CD14-positive monocyte (primary cell): ENCODE measurements around the gene CAMTA1. TPM values are rescaled to one million over a fixed set of nuclear protein-coding genes. Genes with fewer than 3 reads are reported as not detected.

Experiments
- DNase-seq, 3 donors: peaks; one replicate each; pipeline ENCODE4 v3.0.0-alpha.2; 2011 to 2022
- H2AFZ ChIP-seq: 2 replicates; pipeline ENCODE4 v1.6.0; 2012; ENCODE audit warnings: mild to moderate bottlenecking, low read depth, low read length, inconsistent platforms; ENCODE audit not compliant: insufficient read depth, poor library complexity, severe bottlenecking
- H3K27ac ChIP-seq, 2 donors: 1 replicate in 1 of 2; 2 replicates in 1 of 2; pipeline ENCODE4 v1.5.1; 2012 to 2013; ENCODE audit warnings: low read length in 2 of 2, control low read depth in 1 of 2, inconsistent platforms in 1 of 2, low read depth in 1 of 2, mild to moderate bottlenecking in 1 of 2
- H3K27me3 ChIP-seq, 2 donors: one replicate each; pipeline versions ENCODE4 v1.6.0 to v1.6.1; 2011 to 2013; ENCODE audit warnings: low read length in 2 of 2; ENCODE audit not compliant: control insufficient read depth in 2 of 2, insufficient read depth in 2 of 2
- H3K36me3 ChIP-seq, 2 donors: replicated peaks in 1 of 2; 1 replicate in 1 of 2; 2 replicates in 1 of 2; pipeline versions ENCODE4 v1.5.1 to v1.6.1; 2012 to 2013; ENCODE audit warnings: low read length in 2 of 2, control low read depth in 1 of 2, inconsistent platforms in 1 of 2, mild to moderate bottlenecking in 1 of 2; ENCODE audit not compliant: insufficient read depth in 2 of 2, control insufficient read depth in 1 of 2
- H3K4me1 ChIP-seq, 2 donors: 1 replicate in 1 of 2; 2 replicates in 1 of 2; pipeline versions ENCODE4 v1.5.1 to v1.6.1; 2012 to 2013; ENCODE audit warnings: low read length in 2 of 2, control low read depth in 1 of 2, inconsistent platforms in 1 of 2, mild to moderate bottlenecking in 1 of 2, moderate library complexity in 1 of 2; ENCODE audit not compliant: insufficient read depth in 2 of 2, control insufficient read depth in 1 of 2
- H3K4me2 ChIP-seq: replicated peaks from 2 replicates; pipeline ENCODE3; 2012; ENCODE audit warnings: low read length, moderate library complexity, mild to moderate bottlenecking; ENCODE audit not compliant: poor library complexity, severe bottlenecking; ENCODE audit errors: extremely low read depth
- H3K4me3 ChIP-seq, 3 experiments: fragments of 200-600 bp in 1 of 3; sonication (generic) in 1 of 3; replicated peaks in 1 of 3; 1 replicate in 2 of 3; 2 replicates in 1 of 3; pipeline ENCODE4 v1.5.1; 2011 to 2013; ENCODE audit warnings: low read length in 3 of 3, mild to moderate bottlenecking in 3 of 3, control low read depth in 2 of 3, low read depth in 2 of 3, inconsistent platforms in 1 of 3, moderate library complexity in 1 of 3
- H3K79me2 ChIP-seq: 2 replicates; pipeline ENCODE4 v1.6.0; 2012; ENCODE audit warnings: mild to moderate bottlenecking, control low read depth, inconsistent platforms, low read length, moderate library complexity; ENCODE audit not compliant: insufficient read depth
- H3K9ac ChIP-seq: 2 replicates; pipeline ENCODE4 v1.6.0; 2017; ENCODE audit warnings: low read length, mild to moderate bottlenecking; ENCODE audit not compliant: insufficient read depth, poor library complexity, severe bottlenecking
- H3K9me3 ChIP-seq, 2 donors: replicated peaks in 1 of 2; 1 replicate in 1 of 2; 2 replicates in 1 of 2; pipeline versions ENCODE4 v1.5.1 to v1.6.1; 2012 to 2013; ENCODE audit warnings: low read length in 2 of 2, control low read depth in 1 of 2; ENCODE audit not compliant: control insufficient read depth in 1 of 2, insufficient read depth in 1 of 2
- H4K20me1 ChIP-seq: 2 replicates; pipeline ENCODE4 v1.6.0; 2012; ENCODE audit warnings: mild to moderate bottlenecking, low read length, control low read depth, moderate library complexity; ENCODE audit not compliant: insufficient read depth
- H3K27ac Mint-ChIP-seq, 7 donors: one replicate each; pipeline ENCODE4 v1.8.0; 2020; ENCODE audit warnings: mild to moderate bottlenecking in 7 of 7, mixed read lengths in 7 of 7, moderate library complexity in 6 of 7, inconsistent platforms in 2 of 7
- H3K27me3 Mint-ChIP-seq, 3 donors: one replicate each; pipeline ENCODE4 v1.8.0; 2021 to 2022; ENCODE audit warnings: low read depth in 3 of 3, mild to moderate bottlenecking in 3 of 3, mixed read lengths in 3 of 3, moderate library complexity in 3 of 3, inconsistent platforms in 1 of 3
- H3K36me3 Mint-ChIP-seq, 2 donors: one replicate each; pipeline ENCODE4 v1.8.0; 2020; ENCODE audit warnings: mixed read lengths in 2 of 2, inconsistent platforms in 1 of 2, mild to moderate bottlenecking in 1 of 2
- H3K4me1 Mint-ChIP-seq: one replicate; pipeline ENCODE4 v1.8.0; 2020; ENCODE audit warnings: mild to moderate bottlenecking, mixed read lengths
- H3K4me3 Mint-ChIP-seq, 2 donors: one replicate each; pipeline ENCODE4 v1.8.0; 2020; ENCODE audit warnings: mild to moderate bottlenecking in 2 of 2, mixed read lengths in 2 of 2, moderate library complexity in 1 of 2
- H3K9me3 Mint-ChIP-seq, 7 donors: one replicate each; pipeline ENCODE4 v1.8.0; 2020 to 2022; ENCODE audit warnings: mixed read lengths in 7 of 7, mild to moderate bottlenecking in 6 of 7, moderate library complexity in 6 of 7, inconsistent platforms in 2 of 7
- CTCF ChIP-seq: fragments of 200-600 bp; IDR thresholded peaks from one replicate; pipeline ENCODE4 v1.8.0; 2022; ENCODE audit warnings: antibody characterized with exemption, mild to moderate bottlenecking
- whole genome bisulfite sequencing: methylation state at CpG from one replicate; pipeline ENCODE4 v1.1.5; 2013; ENCODE audit warnings: missing lambda C conversion rate; ENCODE audit not compliant: insufficient coverage; 5-methylcytosine and 5-hydroxymethylcytosine counted together
- intact Hi-C, 2 donors: fragments of 100-400 bp; cut with micrococcal nuclease; formaldehyde crosslinking; loops; one replicate each; pipeline versions ENCODE4 v1.15.0 to v1.15.1; 2023
- polyA plus RNA-seq, 3 donors: library from polyadenylated mRNA; depleted of rRNA in 1 of 3; unstranded in 2 of 3; stranded (reverse) in 1 of 3; fragments of 300-500 nt in 2 of 3; fragments of >200 nt in 1 of 3; fragmentation: Illumina TruSeq in 2 of 3; gene quantifications; 1 replicate in 2 of 3; 2 replicates in 1 of 3; pipeline ENCODE4 v1.2.3, GENCODE V29; 2012 to 2021

CAMTA1 gene
- polyA plus RNA-seq, 3 donors = 52.0 to 89.6 (median 78.3) TPM

DNA sequence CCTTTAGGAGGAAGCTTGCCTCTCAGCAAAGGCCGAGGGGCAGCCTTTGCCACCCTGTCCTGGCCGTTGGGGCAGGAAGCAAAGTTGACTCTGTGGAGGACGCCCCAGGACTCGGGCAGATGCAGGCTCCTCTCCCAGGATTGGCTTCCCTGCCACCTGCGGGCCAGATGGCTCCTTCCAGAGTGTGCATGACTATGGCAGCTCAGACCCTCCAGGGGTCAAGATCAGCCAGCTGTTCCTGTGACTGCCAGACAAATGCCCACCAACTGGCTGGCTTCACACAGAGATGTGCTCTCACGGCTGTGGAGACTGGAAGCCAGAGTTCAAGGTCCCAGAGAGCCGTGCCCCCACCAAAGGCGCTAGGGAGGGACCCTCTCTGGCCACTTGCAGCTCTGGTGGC lies 898.9 kb downstream of the CAMTA1 start:
- DNase-seq = no peak
- no peaks in the 10 kb centered on the region for H3K36me3 ChIP-seq
- Mint-ChIP-seq H3K4me3 (no peak overlapping the region), H3K27me3 (peaks cover 16 to 26% (median 25%) of the 10 kb centered on the region in 3 donors), H3K4me1 (peaks cover 2% of the 10 kb centered on the region), H3K9me3 (peaks cover 0 to 2% (median 0%) of the 10 kb centered on the region in 7 donors), H3K36me3 (no peaks in the 10 kb centered on the region), H3K27ac (no peak overlapping the region)
- no peaks in the 10 kb centered on the region for H3K79me2 ChIP-seq
- H4K20me1 ChIP-seq = no peaks in the 10 kb centered on the region
- H3K27ac ChIP-seq = no peak overlapping the region
- peaks cover 10 to 16% of the 10 kb centered on the region in 2 donors for H3K4me1 ChIP-seq
- H3K4me2 ChIP-seq = no peak overlapping the region
- H2AFZ ChIP-seq = no peak overlapping the region
- H3K27me3 ChIP-seq = peaks cover 0 to 15% of the 10 kb centered on the region in 2 donors
- H3K9me3 ChIP-seq = no peaks in the 10 kb centered on the region
- H3K9ac ChIP-seq = no peak overlapping the region
- H3K4me3 ChIP-seq = no peak overlapping the region
- intact Hi-C loops = no loop called here
- 87% methylated on average over 8 of the region's 8 CpGs for WGBS
- no peak for TF ChIP-seq CTCF

DNA sequence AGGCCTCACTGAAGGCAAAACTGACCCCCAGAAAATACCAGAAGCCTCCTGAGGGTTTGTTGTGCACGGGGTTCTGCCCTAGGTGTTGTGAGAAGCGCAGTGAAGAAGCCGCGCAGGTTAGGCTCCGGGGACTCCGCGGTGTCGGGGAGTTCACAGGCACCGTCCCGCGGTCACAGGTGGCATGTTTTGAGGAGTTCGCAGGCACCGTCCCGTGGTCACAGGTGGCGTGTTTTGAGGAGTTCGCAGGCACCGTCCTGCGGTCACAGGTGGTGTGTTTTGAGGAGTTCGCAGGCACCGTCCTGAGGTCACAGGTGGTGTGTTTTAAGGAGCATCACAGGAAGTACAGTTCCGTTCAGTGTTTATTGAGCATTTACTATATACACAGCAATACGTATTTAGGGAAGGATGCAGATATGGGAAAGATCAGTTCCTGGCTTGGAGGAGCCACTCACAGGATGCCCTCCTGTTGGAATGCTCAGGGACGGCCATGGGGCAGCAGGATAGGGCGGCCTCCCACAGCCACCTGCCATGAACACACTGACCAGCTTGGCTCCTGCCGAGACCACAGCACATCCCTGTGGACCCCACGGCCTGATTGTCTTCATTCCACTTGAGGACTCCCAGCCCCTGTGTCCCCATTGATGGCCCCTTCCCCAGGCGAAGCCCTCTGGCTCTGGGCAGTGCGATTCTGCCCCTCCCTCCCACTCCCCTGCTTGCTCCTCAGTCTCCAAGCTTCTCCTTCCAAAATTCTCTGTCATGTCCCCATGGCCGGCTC lies 899.8 kb downstream of the CAMTA1 start:
- 94% methylated on average over 23 of the region's 29 CpGs for WGBS
- H3K27me3 Mint-ChIP-seq = peaks cover 16 to 22% (median 20%) of the 10 kb centered on the region in 3 donors

More for the DNA sequence above, 899.8 kb downstream of the CAMTA1 start:
- H3K36me3 Mint-ChIP-seq = no peaks in the 10 kb centered on the region
- Histone ChIP-seq H3K4me3 (no peak overlapping the region), H3K27ac (no peak overlapping the region), H3K4me2 (no peak overlapping the region), H3K27me3 (peaks cover 0 to 9% of the 10 kb centered on the region in 2 donors), H3K79me2 (no peaks in the 10 kb centered on the region), H3K9ac (no peak overlapping the region), H3K4me1 (peaks cover 4 to 11% of the 10 kb centered on the region in 2 donors), H2AFZ (no peak overlapping the region), H3K36me3 (no peaks in the 10 kb centered on the region), H4K20me1 (no peaks in the 10 kb centered on the region), H3K9me3 (no peaks in the 10 kb centered on the region)
- no peak for DNase-seq
- no peak for TF ChIP-seq CTCF
- H3K9me3 Mint-ChIP-seq = no peaks in the 10 kb centered on the region
- H3K27ac Mint-ChIP-seq = no peak overlapping the region
- intact Hi-C loops = no loop called here
- no peak overlapping the region for H3K4me3 Mint-ChIP-seq
- H3K4me1 Mint-ChIP-seq = no peaks in the 10 kb centered on the region
